Colonic mucosa (tissue), 4 donors: ENCODE measurements around the gene TUBB2B. TPM values are rescaled to one million over a fixed set of nuclear protein-coding genes. Genes with fewer than 3 reads are reported as not detected.

Experiments used
- DNase-seq: peaks from one replicate; pipeline ENCODE4 v3.0.0-alpha.2; 2020
- H3K27ac ChIP-seq: fragments of 200-600 bp; one replicate; pipeline ENCODE4 v1.8.0; 2021
- H3K27me3 ChIP-seq: fragments of 200-600 bp; one replicate; pipeline ENCODE4 v1.8.0; 2021
- H3K36me3 ChIP-seq: fragments of 200-600 bp; one replicate; pipeline ENCODE4 v1.8.0; 2021
- H3K4me1 ChIP-seq: fragments of 200-600 bp; one replicate; pipeline ENCODE4 v1.8.0; 2021; ENCODE audit warnings: mild to moderate bottlenecking
- H3K4me3 ChIP-seq: fragments of 200-600 bp; one replicate; pipeline ENCODE4 v1.8.0; 2021
- H3K9ac ChIP-seq, 2 donors: one replicate each; pipeline ENCODE4 v1.7.0; 2013; ENCODE audit warnings: control low read depth in 2 of 2, low read depth in 2 of 2, low read length in 2 of 2
- H3K9me3 ChIP-seq: fragments of 200-600 bp; one replicate; pipeline ENCODE4 v1.8.0; 2021
- CTCF ChIP-seq: fragments of 200-600 bp; IDR thresholded peaks from one replicate; pipeline ENCODE4 v1.8.0; 2022; ENCODE audit warnings: antibody characterized with exemption, mild to moderate bottlenecking
- intact Hi-C: fragments of 100-400 bp; cut with DNase I; formaldehyde crosslinking; loops from one replicate; pipeline ENCODE4 v1.14.1; 2022
- total RNA-seq, 2 donors: library from RNA; stranded (reverse); fragmentation: NEBNext Ultra II Directional in 1 of 2; extraction: Animal tissue kit (Norgen Biotek cat#: 25700) in 1 of 2; gene quantifications; one replicate each; pipeline ENCODE4 v1.2.1, GENCODE V29; 2021
- donor health status: healthy.
- donor health status: DM: no; HTN: no; CAD: no.
- donor health status: DM: no; HTN: no; CAD: no.

The TUBB2B gene
- total RNA-seq, 2 donors from 2014 or later = 2.3 to 5.8 TPM

- Histone ChIP-seq H3K36me3 (no peaks in the 10 kb centered on the region), H3K9me3 (no peaks in the 10 kb centered on the region), H3K4me3 (no peak overlapping the region), H3K4me1 (no peaks in the 10 kb centered on the region), H3K9ac (no peak overlapping the region), H3K27me3 (no peaks in the 10 kb centered on the region), H3K27ac (no peak overlapping the region)
- intact Hi-C loops = no loop called here
- TF ChIP-seq CTCF = no peak
- DNase-seq = no peak
Measured at GRCh38 chr6:3176562-3177355, 50.7 kb downstream of the TUBB2B start.

GRCh38 chr6:3175715-3176402 is 51.6 kb downstream of the TUBB2B start:
- DNase-seq = no peak
- intact Hi-C loops = no loop called here
- no peaks in the 10 kb centered on the region for H3K4me1 ChIP-seq
- no peak overlapping the region for H3K27ac ChIP-seq
- no peak overlapping the region for H3K4me3 ChIP-seq
- no peak overlapping the region for H3K9ac ChIP-seq
- no peaks in the 10 kb centered on the region for H3K27me3 ChIP-seq
- H3K9me3 ChIP-seq = no peaks in the 10 kb centered on the region
- no peak for TF ChIP-seq CTCF
- no peaks in the 10 kb centered on the region for H3K36me3 ChIP-seq

Other genes with a start within 250 kb of the TUBB2B start
- gene NQO2, start 227.8 kb downstream of the TUBB2B start, total RNA-seq = 10 to 100 TPM; 14.1 to 19.0 TPM
- 10 to 100 TPM; 23.5 to 30.6 TPM for gene RIPK1, start 159.2 kb downstream of the TUBB2B start, total RNA-seq
- 10 to 100 TPM; 13.4 to 31.7 TPM for gene BPHL, start 108.9 kb downstream of the TUBB2B start, total RNA-seq
- 10 to 100 TPM; 20.4 to 43.2 TPM for gene TUBB2A, start 70.1 kb downstream of the TUBB2B start, total RNA-seq
- 10 to 100 TPM; 10.0 to 21.6 TPM for gene PSMG4, start 31.3 kb upstream of the TUBB2B start, total RNA-seq
- gene SLC22A23, start 229.4 kb upstream of the TUBB2B start, total RNA-seq = 10 to 100 TPM; 85.7 to 89.5 TPM